ENCODE data around the gene COX6B2. TPM values are rescaled to one million over a fixed set of nuclear protein-coding genes. Genes with fewer than 3 reads are reported as not detected.
A peak's percentile ranks its signal among the peaks of the same experiment; 100 is the strongest.

The COX6B2 gene
- total and polyA plus RNA-seq, 2 donors (not counting 1 experiment from before 2014, with no cell fraction given) = 0.14 to 0.17 TPM

GRCh38 chr19:55390461-55390880 is 36.0 kb upstream of the COX6B2 start:
- H3K27me3 ChIP-seq (ENCODE audit: control insufficient read depth, insufficient read depth, low read length) = no peaks in the 10 kb centered on the region
- H2AFZ ChIP-seq (ENCODE audit: low read length) = no peak overlapping the region
- no peak overlapping the region for H3K4me2 ChIP-seq (ENCODE audit: extremely low read depth, insufficient read depth, low read length)
- peaks cover 3% of the 10 kb centered on the region for H4K20me1 ChIP-seq (ENCODE audit: control insufficient read depth, extremely low read depth, insufficient read depth, low read length)
- peaks cover 18% of the 10 kb centered on the region for H3K4me1 ChIP-seq (ENCODE audit: control insufficient read depth, extremely low read depth, insufficient read depth, low read length)
- peaks cover 46% of the 10 kb centered on the region for H3K79me2 ChIP-seq (ENCODE audit: control insufficient read depth, insufficient read depth, low read length)
- no peak overlapping the region for H3K9ac ChIP-seq (ENCODE audit: insufficient read depth, low read length)
- H3K36me3 ChIP-seq (ENCODE audit: control insufficient read depth, insufficient read depth, low read length) = peaks cover 29% of the 10 kb centered on the region
- H3K27ac ChIP-seq (ENCODE audit: insufficient read depth, low read length) = no peak overlapping the region
- no peak for TF ChIP-seq CTCF (conservative IDR thresholded peaks at IDR 0.05 in 1 of 2, IDR thresholded peaks at IDR 0.05 in 1 of 2; ENCODE audit: low read depth in 1 of 2, low read length in 2 of 2)
- no peak overlapping the region for H3K4me3 ChIP-seq (replicated peaks in 1 of 4; ENCODE audit: control extremely low read depth in 1 of 4, insufficient read depth in 1 of 4, low read depth in 3 of 4, low read length in 4 of 4)
- H3K9me3 ChIP-seq (ENCODE audit: control insufficient read depth, insufficient read depth, low read depth, low read length) = no peaks in the 10 kb centered on the region
- no peak for DNase-seq (ENCODE audit: low read depth in 2 of 2)

GRCh38 chr19:55389386-55390317 is 35.1 kb upstream of the COX6B2 start:
- Histone ChIP-seq H4K20me1 (ENCODE audit: control insufficient read depth, extremely low read depth, insufficient read depth, low read length) (peaks cover 3% of the 10 kb centered on the region), H3K36me3 (ENCODE audit: control insufficient read depth, insufficient read depth, low read length) (peaks cover 29% of the 10 kb centered on the region), H3K27me3 (ENCODE audit: control insufficient read depth, insufficient read depth, low read length) (no peaks in the 10 kb centered on the region), H3K4me3 (replicated peaks in 1 of 4; ENCODE audit: control extremely low read depth in 1 of 4, insufficient read depth in 1 of 4, low read depth in 3 of 4, low read length in 4 of 4) (no peak overlapping the region), H3K4me1 (ENCODE audit: control insufficient read depth, extremely low read depth, insufficient read depth, low read length) (peaks cover 21% of the 10 kb centered on the region), H3K79me2 (ENCODE audit: control insufficient read depth, insufficient read depth, low read length) (peaks cover 46% of the 10 kb centered on the region), H3K9me3 (ENCODE audit: control insufficient read depth, insufficient read depth, low read depth, low read length) (no peaks in the 10 kb centered on the region), H3K4me2 (ENCODE audit: extremely low read depth, insufficient read depth, low read length) (peak overlapping the region; percentile 44), H3K27ac (ENCODE audit: insufficient read depth, low read length) (peak overlapping the region; percentile 28), H3K9ac (ENCODE audit: insufficient read depth, low read length) (no peak overlapping the region), H2AFZ (ENCODE audit: low read length) (no peak overlapping the region)
- DNase-seq (ENCODE audit: low read depth in 2 of 2) = no peak
- TF ChIP-seq EZH2 (IDR thresholded peaks at IDR 0.05; ENCODE audit: low read length, missing control alignments) (no peak), CTCF (conservative IDR thresholded peaks at IDR 0.05 in 1 of 2, IDR thresholded peaks at IDR 0.05 in 1 of 2; ENCODE audit: low read depth in 1 of 2, low read length in 2 of 2) (no peak)

GRCh38 chr19:55387736-55388497 is 33.4 kb upstream of the COX6B2 start:
- H3K79me2 ChIP-seq (ENCODE audit: control insufficient read depth, insufficient read depth, low read length) = peaks cover 46% of the 10 kb centered on the region
- H3K9me3 ChIP-seq (ENCODE audit: control insufficient read depth, insufficient read depth, low read depth, low read length) = no peaks in the 10 kb centered on the region
- peak overlapping the region; percentile 94 for H3K4me2 ChIP-seq (ENCODE audit: extremely low read depth, insufficient read depth, low read length)
- no peak overlapping the region for H2AFZ ChIP-seq (ENCODE audit: low read length)
- no peak overlapping the region for H3K9ac ChIP-seq (ENCODE audit: insufficient read depth, low read length)
- TF ChIP-seq CTCF (conservative IDR thresholded peaks at IDR 0.05 in 1 of 2, IDR thresholded peaks at IDR 0.05 in 1 of 2; ENCODE audit: low read depth in 1 of 2, low read length in 2 of 2) = no peak
- no peak for TF ChIP-seq EZH2 (IDR thresholded peaks at IDR 0.05; ENCODE audit: low read length, missing control alignments)
- H3K27me3 ChIP-seq (ENCODE audit: control insufficient read depth, insufficient read depth, low read length) = no peaks in the 10 kb centered on the region
- H4K20me1 ChIP-seq (ENCODE audit: control insufficient read depth, extremely low read depth, insufficient read depth, low read length) = peaks cover 3% of the 10 kb centered on the region
- H3K4me3 ChIP-seq (replicated peaks in 1 of 4; ENCODE audit: control extremely low read depth in 1 of 4, insufficient read depth in 1 of 4, low read depth in 3 of 4, low read length in 4 of 4) = peak overlapping the region; percentile 50 to 98 (median 88)
- peaks cover 22% of the 10 kb centered on the region for H3K4me1 ChIP-seq (ENCODE audit: control insufficient read depth, extremely low read depth, insufficient read depth, low read length)
- H3K36me3 ChIP-seq (ENCODE audit: control insufficient read depth, insufficient read depth, low read length) = peaks cover 29% of the 10 kb centered on the region
- no peak overlapping the region for H3K27ac ChIP-seq (ENCODE audit: insufficient read depth, low read length)
- DNase-seq (ENCODE audit: low read depth in 2 of 2) = no peak
